ENCODE results near the gene RACK1.

The RACK1 gene

GRCh38 chr5:181234455-181235306, 9.0 kb downstream of the RACK1 start:
- TF ChIP-seq EZH2phosphoT487 (conservative IDR thresholded peaks at IDR 0.05; ENCODE audit: low read length) (no peak), CTCF (IDR thresholded peaks at IDR 0.05; ENCODE audit: insufficient read depth, low read length, poor library complexity, severe bottlenecking) (no peak)
- H3K27me3 ChIP-seq (ENCODE audit: low read length) = no peaks in the 10 kb centered on the region
- peaks cover 19% of the 10 kb centered on the region; the same call in 1 of the 2 replicates for H4K20me1 ChIP-seq (ENCODE audit: low read depth, low read length)
- no peak overlapping the region for H3K9ac ChIP-seq (ENCODE audit: low read length)
- peak overlapping the region; percentile 11; the same call in 1 of the 2 replicates for H3K27ac ChIP-seq (ENCODE audit: low read depth, low read length)
- H3K4me2 ChIP-seq (ENCODE audit: low read depth, low read length, poor library complexity, severe bottlenecking) = no peak overlapping the region
- no peaks in the 10 kb centered on the region for H3K9me2 ChIP-seq (replicated peaks; ENCODE audit: insufficient read depth, low read length)
- 0 out of 2 replicates have a peak, but pooled peaks cover 10% of the 10 kb centered on the region for H3K79me2 ChIP-seq (ENCODE audit: insufficient read depth, low read length)
- H2AFZ ChIP-seq (ENCODE audit: low read depth, low read length, severe bottlenecking) = no peak overlapping the region
- H3K4me3 ChIP-seq (ENCODE audit: insufficient read depth, low read length, poor library complexity, severe bottlenecking) = no peak overlapping the region
- peaks cover 29% of the 10 kb centered on the region for H3K36me3 ChIP-seq (ENCODE audit: low read length)
- H3F3A ChIP-seq (ENCODE audit: insufficient read depth) = peaks cover 68% of the 10 kb centered on the region
- H3K9me3 ChIP-seq (ENCODE audit: insufficient read depth, low read length) = no peaks in the 10 kb centered on the region

- H3K36me3 ChIP-seq (ENCODE audit: low read length) = peaks cover 23% of the 10 kb centered on the region
- 0 out of 2 replicates have a peak, but pooled peaks cover 9% of the 10 kb centered on the region for H3K79me2 ChIP-seq (ENCODE audit: insufficient read depth, low read length)
- H3K27me3 ChIP-seq (ENCODE audit: low read length) = no peaks in the 10 kb centered on the region
- no peak overlapping the region for H3K4me2 ChIP-seq (ENCODE audit: low read depth, low read length, poor library complexity, severe bottlenecking)
- H3K9me2 ChIP-seq (replicated peaks; ENCODE audit: insufficient read depth, low read length) = no peaks in the 10 kb centered on the region
- H3K27ac ChIP-seq (ENCODE audit: low read depth, low read length) = no peak overlapping the region
- H3K9me3 ChIP-seq (ENCODE audit: insufficient read depth, low read length) = no peaks in the 10 kb centered on the region
- H2AFZ ChIP-seq (ENCODE audit: low read depth, low read length, severe bottlenecking) = no peak overlapping the region
- peaks cover 11% of the 10 kb centered on the region; the same call in 1 of the 2 replicates for H4K20me1 ChIP-seq (ENCODE audit: low read depth, low read length)
- H3K4me3 ChIP-seq (ENCODE audit: insufficient read depth, low read length, poor library complexity, severe bottlenecking) = no peak overlapping the region
- TF ChIP-seq CTCF (IDR thresholded peaks at IDR 0.05; ENCODE audit: insufficient read depth, low read length, poor library complexity, severe bottlenecking) = no peak
- TF ChIP-seq EZH2phosphoT487 (conservative IDR thresholded peaks at IDR 0.05; ENCODE audit: low read length) = no peak
- H3F3A ChIP-seq (ENCODE audit: insufficient read depth) = peaks cover 60% of the 10 kb centered on the region
- no peak overlapping the region for H3K9ac ChIP-seq (ENCODE audit: low read length)
Measured at GRCh38 chr5:181233801-181234454, 9.8 kb downstream of the RACK1 start.

- Histone ChIP-seq H3K9me3 (ENCODE audit: insufficient read depth, low read length) (no peaks in the 10 kb centered on the region), H3K9ac (ENCODE audit: low read length) (no peak overlapping the region), H3K27ac (ENCODE audit: low read depth, low read length) (no peak overlapping the region), H3K4me3 (ENCODE audit: insufficient read depth, low read length, poor library complexity, severe bottlenecking) (no peak overlapping the region), H3K36me3 (ENCODE audit: low read length) (peaks cover 17% of the 10 kb centered on the region), H2AFZ (ENCODE audit: low read depth, low read length, severe bottlenecking) (no peak overlapping the region), H3K4me2 (ENCODE audit: low read depth, low read length, poor library complexity, severe bottlenecking) (no peak overlapping the region), H3K79me2 (ENCODE audit: insufficient read depth, low read length) (0 out of 2 replicates have a peak, but pooled peaks cover 6% of the 10 kb centered on the region), H3F3A (ENCODE audit: insufficient read depth) (peaks cover 54% of the 10 kb centered on the region), H4K20me1 (ENCODE audit: low read depth, low read length) (peaks cover 7% of the 10 kb centered on the region; the same call in 1 of the 2 replicates), H3K9me2 (replicated peaks; ENCODE audit: insufficient read depth, low read length) (no peaks in the 10 kb centered on the region), H3K27me3 (ENCODE audit: low read length) (no peaks in the 10 kb centered on the region)
- TF ChIP-seq EZH2phosphoT487 (conservative IDR thresholded peaks at IDR 0.05; ENCODE audit: low read length) = no peak
- no peak for TF ChIP-seq CTCF (IDR thresholded peaks at IDR 0.05; ENCODE audit: insufficient read depth, low read length, poor library complexity, severe bottlenecking)
Measured at GRCh38 chr5:181233088-181233800, 10.5 kb downstream of the RACK1 start.
